CD14-positive monocyte (primary cell): ENCODE measurements around the gene CDH13. TPM values are rescaled to one million over a fixed set of nuclear protein-coding genes. Genes with fewer than 3 reads are reported as not detected.

Source experiments
- DNase-seq, 3 donors: peaks; one replicate each; pipeline ENCODE4 v3.0.0-alpha.2; 2011 to 2022
- H2AFZ ChIP-seq: 2 replicates; pipeline ENCODE4 v1.6.0; 2012; ENCODE audit warnings: mild to moderate bottlenecking, low read depth, low read length, inconsistent platforms; ENCODE audit not compliant: insufficient read depth, poor library complexity, severe bottlenecking
- H3K27ac ChIP-seq, 2 donors: 1 replicate in 1 of 2; 2 replicates in 1 of 2; pipeline ENCODE4 v1.5.1; 2012 to 2013; ENCODE audit warnings: low read length in 2 of 2, control low read depth in 1 of 2, inconsistent platforms in 1 of 2, low read depth in 1 of 2, mild to moderate bottlenecking in 1 of 2
- H3K27me3 ChIP-seq, 2 donors: one replicate each; pipeline versions ENCODE4 v1.6.0 to v1.6.1; 2011 to 2013; ENCODE audit warnings: low read length in 2 of 2; ENCODE audit not compliant: control insufficient read depth in 2 of 2, insufficient read depth in 2 of 2
- H3K36me3 ChIP-seq, 2 donors: replicated peaks in 1 of 2; 1 replicate in 1 of 2; 2 replicates in 1 of 2; pipeline versions ENCODE4 v1.5.1 to v1.6.1; 2012 to 2013; ENCODE audit warnings: low read length in 2 of 2, control low read depth in 1 of 2, inconsistent platforms in 1 of 2, mild to moderate bottlenecking in 1 of 2; ENCODE audit not compliant: insufficient read depth in 2 of 2, control insufficient read depth in 1 of 2
- H3K4me1 ChIP-seq, 2 donors: 1 replicate in 1 of 2; 2 replicates in 1 of 2; pipeline versions ENCODE4 v1.5.1 to v1.6.1; 2012 to 2013; ENCODE audit warnings: low read length in 2 of 2, control low read depth in 1 of 2, inconsistent platforms in 1 of 2, mild to moderate bottlenecking in 1 of 2, moderate library complexity in 1 of 2; ENCODE audit not compliant: insufficient read depth in 2 of 2, control insufficient read depth in 1 of 2
- H3K4me2 ChIP-seq: replicated peaks from 2 replicates; pipeline ENCODE3; 2012; ENCODE audit warnings: low read length, moderate library complexity, mild to moderate bottlenecking; ENCODE audit not compliant: poor library complexity, severe bottlenecking; ENCODE audit errors: extremely low read depth
- H3K4me3 ChIP-seq, 3 experiments: fragments of 200-600 bp in 1 of 3; sonication (generic) in 1 of 3; replicated peaks in 1 of 3; 1 replicate in 2 of 3; 2 replicates in 1 of 3; pipeline ENCODE4 v1.5.1; 2011 to 2013; ENCODE audit warnings: low read length in 3 of 3, mild to moderate bottlenecking in 3 of 3, control low read depth in 2 of 3, low read depth in 2 of 3, inconsistent platforms in 1 of 3, moderate library complexity in 1 of 3
- H3K79me2 ChIP-seq: 2 replicates; pipeline ENCODE4 v1.6.0; 2012; ENCODE audit warnings: mild to moderate bottlenecking, control low read depth, inconsistent platforms, low read length, moderate library complexity; ENCODE audit not compliant: insufficient read depth
- H3K9ac ChIP-seq: 2 replicates; pipeline ENCODE4 v1.6.0; 2017; ENCODE audit warnings: low read length, mild to moderate bottlenecking; ENCODE audit not compliant: insufficient read depth, poor library complexity, severe bottlenecking
- H3K9me3 ChIP-seq, 2 donors: replicated peaks in 1 of 2; 1 replicate in 1 of 2; 2 replicates in 1 of 2; pipeline versions ENCODE4 v1.5.1 to v1.6.1; 2012 to 2013; ENCODE audit warnings: low read length in 2 of 2, control low read depth in 1 of 2; ENCODE audit not compliant: control insufficient read depth in 1 of 2, insufficient read depth in 1 of 2
- H4K20me1 ChIP-seq: 2 replicates; pipeline ENCODE4 v1.6.0; 2012; ENCODE audit warnings: mild to moderate bottlenecking, low read length, control low read depth, moderate library complexity; ENCODE audit not compliant: insufficient read depth
- H3K27ac Mint-ChIP-seq, 7 donors: one replicate each; pipeline ENCODE4 v1.8.0; 2020; ENCODE audit warnings: mild to moderate bottlenecking in 7 of 7, mixed read lengths in 7 of 7, moderate library complexity in 6 of 7, inconsistent platforms in 2 of 7
- H3K27me3 Mint-ChIP-seq, 3 donors: one replicate each; pipeline ENCODE4 v1.8.0; 2021 to 2022; ENCODE audit warnings: low read depth in 3 of 3, mild to moderate bottlenecking in 3 of 3, mixed read lengths in 3 of 3, moderate library complexity in 3 of 3, inconsistent platforms in 1 of 3
- H3K36me3 Mint-ChIP-seq, 2 donors: one replicate each; pipeline ENCODE4 v1.8.0; 2020; ENCODE audit warnings: mixed read lengths in 2 of 2, inconsistent platforms in 1 of 2, mild to moderate bottlenecking in 1 of 2
- H3K4me1 Mint-ChIP-seq: one replicate; pipeline ENCODE4 v1.8.0; 2020; ENCODE audit warnings: mild to moderate bottlenecking, mixed read lengths
- H3K4me3 Mint-ChIP-seq, 2 donors: one replicate each; pipeline ENCODE4 v1.8.0; 2020; ENCODE audit warnings: mild to moderate bottlenecking in 2 of 2, mixed read lengths in 2 of 2, moderate library complexity in 1 of 2
- H3K9me3 Mint-ChIP-seq, 7 donors: one replicate each; pipeline ENCODE4 v1.8.0; 2020 to 2022; ENCODE audit warnings: mixed read lengths in 7 of 7, mild to moderate bottlenecking in 6 of 7, moderate library complexity in 6 of 7, inconsistent platforms in 2 of 7
- CTCF ChIP-seq: fragments of 200-600 bp; IDR thresholded peaks from one replicate; pipeline ENCODE4 v1.8.0; 2022; ENCODE audit warnings: antibody characterized with exemption, mild to moderate bottlenecking
- WGBS: methylation state at CpG from one replicate; pipeline ENCODE4 v1.1.5; 2013; ENCODE audit warnings: missing lambda C conversion rate; ENCODE audit not compliant: insufficient coverage; 5-methylcytosine and 5-hydroxymethylcytosine counted together
- intact Hi-C, 2 donors: fragments of 100-400 bp; cut with micrococcal nuclease; formaldehyde crosslinking; loops; one replicate each; pipeline versions ENCODE4 v1.15.0 to v1.15.1; 2023
- polyA plus RNA-seq, 3 donors: library from polyadenylated mRNA; depleted of rRNA in 1 of 3; unstranded in 2 of 3; stranded (reverse) in 1 of 3; fragments of 300-500 nt in 2 of 3; fragments of >200 nt in 1 of 3; fragmentation: Illumina TruSeq in 2 of 3; gene quantifications; 1 replicate in 2 of 3; 2 replicates in 1 of 3; pipeline ENCODE4 v1.2.3, GENCODE V29; 2012 to 2021

The CDH13 gene
- polyA plus RNA-seq, 3 donors = 0.13 to 0.19 TPM; not detected in 1

- no peaks in the 10 kb centered on the region for H3K36me3 Mint-ChIP-seq
- peaks cover 2% of the 10 kb centered on the region for H3K4me1 Mint-ChIP-seq
- no peak overlapping the region for H2AFZ ChIP-seq
- H3K27me3 Mint-ChIP-seq = peaks cover 1 to 6% (median 2%) of the 10 kb centered on the region in 3 donors
- no peaks in the 10 kb centered on the region for H3K36me3 ChIP-seq
- no CpG with 5 or more reads among the region's 3 CpGs for WGBS
- TF ChIP-seq CTCF = no peak
- no peaks in the 10 kb centered on the region for H3K79me2 ChIP-seq
- no peak overlapping the region for H3K27ac ChIP-seq
- H3K9me3 Mint-ChIP-seq = peaks cover 0 to 6% (median 2%) of the 10 kb centered on the region in 7 donors
- intact Hi-C loops = no loop called here
- no peak overlapping the region for H3K27ac Mint-ChIP-seq
- no peak overlapping the region for H3K9ac ChIP-seq
- no peaks in the 10 kb centered on the region for H3K4me1 ChIP-seq
- no peaks in the 10 kb centered on the region for H4K20me1 ChIP-seq
- H3K27me3 ChIP-seq = no peaks in the 10 kb centered on the region
- H3K4me3 Mint-ChIP-seq = no peak overlapping the region
- DNase-seq = no peak
- H3K4me2 ChIP-seq = no peak overlapping the region
- no peak overlapping the region for H3K4me3 ChIP-seq
- H3K9me3 ChIP-seq = no peaks in the 10 kb centered on the region
These were observed 135.1 kb downstream of the CDH13 start for GRCh38 chr16:82761858-82762257.

- H3K4me1 ChIP-seq = no peaks in the 10 kb centered on the region
- 80% methylated on average over 1 of the region's 2 CpGs for WGBS
- H3K4me3 ChIP-seq = no peak overlapping the region
- no peak overlapping the region for H3K27ac ChIP-seq
- H3K27me3 ChIP-seq = no peaks in the 10 kb centered on the region
- H4K20me1 ChIP-seq = no peaks in the 10 kb centered on the region
- DNase-seq = no peak
- no peak for TF ChIP-seq CTCF
- H3K9me3 ChIP-seq = no peaks in the 10 kb centered on the region
- intact Hi-C loops = no loop called here
- H3K4me3 Mint-ChIP-seq = no peak overlapping the region
- no peak overlapping the region for H3K9ac ChIP-seq
- H3K27ac Mint-ChIP-seq = no peak overlapping the region
- no peaks in the 10 kb centered on the region for H3K79me2 ChIP-seq
- no peaks in the 10 kb centered on the region for H3K36me3 ChIP-seq
- H3K9me3 Mint-ChIP-seq = peaks cover 0 to 2% (median 0%) of the 10 kb centered on the region in 7 donors
- no peak overlapping the region for H3K4me2 ChIP-seq
- no peak overlapping the region for H2AFZ ChIP-seq
- H3K36me3 Mint-ChIP-seq = no peaks in the 10 kb centered on the region
- H3K27me3 Mint-ChIP-seq = peaks cover 0 to 6% (median 1%) of the 10 kb centered on the region in 3 donors
- peaks cover 2% of the 10 kb centered on the region for H3K4me1 Mint-ChIP-seq
These were observed 136.6 kb downstream of the CDH13 start for GRCh38 chr16:82763371-82763770.
